ENCODE results near the gene GTF3C1.

GRCh38 chr16:27517664-27518063, 32.0 kb downstream of the GTF3C1 start:
- TF ChIP-seq CTCF (IDR thresholded peaks at IDR 0.05; ENCODE audit: low read depth, low read length, missing input control) = no peak
- TF ChIP-seq MAX (IDR thresholded peaks at IDR 0.05) = no peak
- TF ChIP-seq RAD21 (IDR thresholded peaks at IDR 0.05) = no peak
- no peak for TF ChIP-seq REST (IDR thresholded peaks at IDR 0.05)
- TF ChIP-seq ATF3 (IDR thresholded peaks at IDR 0.05) = no peak
- no peak for TF ChIP-seq JUND (IDR thresholded peaks at IDR 0.05)
- no peak for TF ChIP-seq YY1 (IDR thresholded peaks at IDR 0.05)

All from liver (tissue), 3 donors.